HG03439 (cell line): ENCODE data around the gene YARS1.
"Not testable (repeated sequence)": the region's sequence is repeated elsewhere in the genome, so short reads cannot be mapped to it uniquely, and the experiment has no call there.

Experiments used
- ATAC-seq: cut with Tn5 transposase; IDR thresholded peaks from one replicate; pipeline ENCODE4 v1.9.1; 2021; ENCODE audit warnings: mild to moderate bottlenecking, moderate library complexity; ENCODE audit not compliant: unreplicated experiment

YARS1 gene

GRCh38 chr1:32817815-32818786 lies 943 bp upstream of the YARS1 start:
- peak; percentile 10 for ATAC-seq

GRCh38 chr1:32816676-32817158 lies 441 bp downstream of the YARS1 start:
- peak; percentile 7 for ATAC-seq

- no peak for ATAC-seq
Observed at GRCh38 chr1:32813941-32814739, 3.0 kb downstream of the YARS1 start.

GRCh38 chr1:32811917-32812316 lies 5.2 kb downstream of the YARS1 start:
- no peak for ATAC-seq

- no peak for ATAC-seq
Observed at GRCh38 chr1:32811265-32811664, 5.9 kb downstream of the YARS1 start.

- no peak for ATAC-seq
Observed at GRCh38 chr1:32810358-32810757, 6.8 kb downstream of the YARS1 start.

GRCh38 chr1:32808580-32808979 lies 8.6 kb downstream of the YARS1 start:
- no peak for ATAC-seq

GRCh38 chr1:32806910-32807523 lies 10.1 kb downstream of the YARS1 start:
- ATAC-seq = no peak

- no peak for ATAC-seq
Observed at GRCh38 chr1:32806290-32806689, 10.9 kb downstream of the YARS1 start.

- not testable (repeated sequence) for ATAC-seq
Observed at GRCh38 chr1:32804460-32804859, 12.7 kb downstream of the YARS1 start.

GRCh38 chr1:32801096-32801715 lies 16.0 kb downstream of the YARS1 start:
- no peak for ATAC-seq

GRCh38 chr1:32798679-32799416 lies 18.3 kb downstream of the YARS1 start:
- no peak for ATAC-seq

- ATAC-seq = no peak
Observed at GRCh38 chr1:32798191-32798590, 19.0 kb downstream of the YARS1 start.

- no peak for ATAC-seq
Observed at GRCh38 chr1:32797456-32797855, 19.7 kb downstream of the YARS1 start.

- ATAC-seq = not testable (repeated sequence)
Observed at GRCh38 chr1:32795763-32796162, 21.4 kb downstream of the YARS1 start.

GRCh38 chr1:32791881-32792280 lies 25.3 kb downstream of the YARS1 start:
- no peak for ATAC-seq

- ATAC-seq = not testable (repeated sequence)
Observed at GRCh38 chr1:32789356-32789755, 27.8 kb downstream of the YARS1 start.

GRCh38 chr1:32786856-32787255 lies 30.3 kb downstream of the YARS1 start:
- ATAC-seq = no peak

- no peak for ATAC-seq
Observed at GRCh38 chr1:32784817-32785216, 32.3 kb downstream of the YARS1 start.

- ATAC-seq = no peak
Observed at GRCh38 chr1:32783851-32784250, 33.3 kb downstream of the YARS1 start.
